Kidney epithelial cell (primary cell): ENCODE data around the gene SLBP. TPM values are rescaled to one million over a fixed set of nuclear protein-coding genes. Genes with fewer than 3 reads are reported as not detected.

ENCODE experiments used
- DNase-seq: peaks from one replicate; pipeline ENCODE4 v3.0.0-alpha.2; 2010; ENCODE audit warnings: low read depth
- H3K27me3 ChIP-seq: 2 replicates; pipeline ENCODE4 v1.6.0; 2011; ENCODE audit warnings: low read length; ENCODE audit not compliant: control insufficient read depth, insufficient read depth
- H3K36me3 ChIP-seq: 2 replicates; pipeline ENCODE4 v1.5.1; 2011; ENCODE audit warnings: low read length; ENCODE audit not compliant: control insufficient read depth, insufficient read depth
- H3K4me3 ChIP-seq: 2 replicates; pipeline ENCODE4 v1.5.1; 2011; ENCODE audit warnings: low read depth, mild to moderate bottlenecking, control low read depth, low read length
- total RNA-seq: library from RNA; depleted of rRNA; stranded (reverse); fragments of >200 nt; gene quantifications from 2 replicates; pipeline ENCODE4 v1.2.3, GENCODE V29; 2015
- TF ChIP-seq, protein P1 (sequence below): IDR thresholded peaks from 2 replicates; pipeline ENCODE4 v1.5.1; 2011; ENCODE audit warnings: mild to moderate bottlenecking, moderate library complexity, low read length, control low read depth, inconsistent platforms; ENCODE audit not compliant: insufficient read depth, poor library complexity, severe bottlenecking

The SLBP gene
- total RNA-seq, 1 donor from 2014 or later: 74.8 TPM

DNA sequence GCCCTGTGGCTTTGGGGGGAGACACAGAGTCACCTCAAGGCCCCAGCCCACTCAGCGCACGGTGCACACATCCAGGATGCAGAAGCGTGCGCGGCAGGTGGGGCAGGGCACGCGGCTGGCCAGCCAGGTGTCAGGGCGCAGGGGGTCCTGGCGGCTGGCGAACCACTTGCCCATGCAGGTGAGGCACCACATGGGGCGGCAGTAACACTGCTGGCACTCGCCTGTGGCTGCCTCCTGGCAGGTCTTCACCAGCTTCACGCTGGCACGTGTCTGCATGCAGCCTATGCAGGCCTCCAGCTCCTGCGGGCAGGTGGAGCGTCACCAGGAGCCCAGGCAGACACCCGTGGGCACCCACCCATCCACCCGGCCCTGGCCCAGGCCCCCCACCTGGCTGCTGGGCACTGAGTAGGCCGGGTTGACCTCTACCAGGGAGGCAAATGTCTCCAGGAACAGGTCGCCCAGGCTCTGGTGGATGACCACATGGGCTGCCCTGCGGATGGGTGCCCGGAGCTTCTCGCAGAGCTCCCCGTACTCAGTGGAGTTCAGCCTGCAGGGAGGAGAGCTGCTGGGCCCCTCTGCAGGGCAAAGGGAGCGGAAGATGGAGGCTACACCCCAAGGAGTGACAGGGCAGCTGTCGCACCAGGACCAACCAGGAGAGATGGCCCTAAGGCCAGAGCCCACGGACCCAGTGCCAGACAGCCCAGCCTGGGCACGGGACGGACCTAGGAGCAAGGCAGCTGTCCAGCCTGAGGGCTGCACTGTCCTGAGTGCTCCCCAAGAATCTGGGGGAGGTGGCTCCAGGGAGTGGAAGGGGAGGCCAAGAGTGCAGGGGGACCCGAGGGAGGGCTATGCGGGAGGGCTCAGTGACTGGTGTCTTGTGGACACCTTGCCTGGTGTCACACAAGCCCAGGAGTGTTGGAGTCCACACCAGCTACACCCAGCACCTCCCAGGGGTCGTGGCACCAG is 5.3 kb upstream of the SLBP start:
- Histone ChIP-seq H3K27me3 (no peaks in the 10 kb centered on the region), H3K4me3 (no peak overlapping the region), H3K36me3 (no peaks in the 10 kb centered on the region)
- DNase-seq: no peak
- TF ChIP-seq, protein P1, sequence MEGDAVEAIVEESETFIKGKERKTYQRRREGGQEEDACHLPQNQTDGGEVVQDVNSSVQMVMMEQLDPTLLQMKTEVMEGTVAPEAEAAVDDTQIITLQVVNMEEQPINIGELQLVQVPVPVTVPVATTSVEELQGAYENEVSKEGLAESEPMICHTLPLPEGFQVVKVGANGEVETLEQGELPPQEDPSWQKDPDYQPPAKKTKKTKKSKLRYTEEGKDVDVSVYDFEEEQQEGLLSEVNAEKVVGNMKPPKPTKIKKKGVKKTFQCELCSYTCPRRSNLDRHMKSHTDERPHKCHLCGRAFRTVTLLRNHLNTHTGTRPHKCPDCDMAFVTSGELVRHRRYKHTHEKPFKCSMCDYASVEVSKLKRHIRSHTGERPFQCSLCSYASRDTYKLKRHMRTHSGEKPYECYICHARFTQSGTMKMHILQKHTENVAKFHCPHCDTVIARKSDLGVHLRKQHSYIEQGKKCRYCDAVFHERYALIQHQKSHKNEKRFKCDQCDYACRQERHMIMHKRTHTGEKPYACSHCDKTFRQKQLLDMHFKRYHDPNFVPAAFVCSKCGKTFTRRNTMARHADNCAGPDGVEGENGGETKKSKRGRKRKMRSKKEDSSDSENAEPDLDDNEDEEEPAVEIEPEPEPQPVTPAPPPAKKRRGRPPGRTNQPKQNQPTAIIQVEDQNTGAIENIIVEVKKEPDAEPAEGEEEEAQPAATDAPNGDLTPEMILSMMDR: no peak

DNA sequence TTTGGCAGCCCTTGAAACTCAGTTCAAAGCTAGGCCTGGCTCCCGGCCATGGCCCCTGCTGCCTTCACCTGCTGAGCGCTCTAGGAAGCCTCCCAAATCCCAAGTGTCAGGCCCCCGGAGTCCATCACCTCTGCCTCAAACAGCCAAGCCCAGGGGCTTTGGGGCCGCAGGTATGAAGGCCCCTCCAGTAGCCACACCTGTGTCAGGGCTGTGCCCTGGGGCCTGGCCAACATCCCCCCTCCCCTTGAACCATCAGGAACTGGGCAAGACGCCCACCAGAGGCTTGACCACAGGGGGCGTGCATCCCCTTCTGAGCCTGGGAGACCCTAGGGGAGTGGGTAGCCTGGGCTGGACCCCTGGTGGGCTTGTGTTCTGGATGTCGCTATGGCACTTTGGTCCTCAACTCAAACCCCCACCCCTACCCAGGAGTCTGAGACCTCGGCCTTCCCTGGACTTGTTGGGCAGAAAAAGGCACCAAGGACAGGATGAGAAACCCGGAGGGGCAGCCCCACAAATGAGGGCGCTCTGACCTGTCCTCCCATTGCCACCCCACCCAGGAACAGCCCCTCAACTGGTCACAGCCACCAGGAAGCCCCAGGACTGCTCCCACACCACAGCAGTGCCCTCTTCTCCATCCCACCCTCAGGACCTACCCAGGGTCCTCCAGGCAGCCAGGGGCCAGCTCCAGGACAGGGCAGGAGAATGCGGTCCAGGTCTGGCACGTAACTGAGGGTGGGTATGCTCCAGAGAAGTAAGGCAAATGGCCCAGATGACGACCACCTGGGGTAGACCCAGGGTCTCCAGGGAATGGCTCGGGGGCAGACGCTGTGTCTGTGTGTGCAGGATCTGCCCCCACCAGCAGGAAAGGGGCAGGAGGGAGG is 4.2 kb upstream of the SLBP start:
- TF ChIP-seq, protein P1: no peak
- DNase-seq: no peak
- H3K4me3 ChIP-seq: no peak overlapping the region
- no peaks in the 10 kb centered on the region for H3K36me3 ChIP-seq
- H3K27me3 ChIP-seq: no peaks in the 10 kb centered on the region

DNA sequence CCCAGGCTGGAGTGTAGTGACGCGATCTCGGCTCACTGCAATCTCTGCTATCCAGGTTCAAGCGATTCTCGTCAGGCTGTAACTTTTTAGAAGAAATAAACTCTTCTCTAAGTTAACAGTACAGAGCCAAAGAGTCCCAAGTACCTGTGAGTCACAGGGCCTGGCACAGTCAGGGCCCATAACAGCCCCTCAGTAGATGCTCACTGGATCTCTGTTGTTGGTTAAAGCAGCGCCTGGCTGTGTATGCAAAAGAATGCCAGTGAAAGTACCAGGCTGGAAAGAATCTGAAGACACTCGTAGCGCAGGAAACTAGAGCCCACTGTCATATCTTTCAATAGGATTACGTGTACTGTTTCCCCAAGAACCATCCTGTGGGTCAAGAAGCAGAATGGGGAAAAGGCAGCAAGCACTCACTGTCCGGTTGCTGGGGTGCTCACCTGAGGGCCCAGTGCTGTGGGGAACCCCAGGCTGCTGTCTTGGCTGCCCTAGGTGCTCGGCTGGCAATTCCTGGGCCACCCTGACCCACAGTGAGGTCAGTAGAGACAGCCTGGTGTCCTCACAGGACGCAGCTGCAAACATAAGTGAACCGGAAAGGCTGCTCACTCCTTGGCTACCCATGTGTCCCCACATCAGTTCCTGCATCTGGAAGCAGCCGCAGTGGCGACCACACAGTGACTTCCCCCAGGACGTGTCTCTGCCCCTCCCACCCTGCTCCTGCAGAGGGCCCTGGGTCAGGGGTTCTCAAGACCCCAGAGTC is 3.1 kb upstream of the SLBP start:
- TF ChIP-seq, protein P1: no peak
- DNase-seq: no peak
- Histone ChIP-seq H3K4me3 (no peak overlapping the region), H3K27me3 (no peaks in the 10 kb centered on the region), H3K36me3 (no peaks in the 10 kb centered on the region)

DNA sequence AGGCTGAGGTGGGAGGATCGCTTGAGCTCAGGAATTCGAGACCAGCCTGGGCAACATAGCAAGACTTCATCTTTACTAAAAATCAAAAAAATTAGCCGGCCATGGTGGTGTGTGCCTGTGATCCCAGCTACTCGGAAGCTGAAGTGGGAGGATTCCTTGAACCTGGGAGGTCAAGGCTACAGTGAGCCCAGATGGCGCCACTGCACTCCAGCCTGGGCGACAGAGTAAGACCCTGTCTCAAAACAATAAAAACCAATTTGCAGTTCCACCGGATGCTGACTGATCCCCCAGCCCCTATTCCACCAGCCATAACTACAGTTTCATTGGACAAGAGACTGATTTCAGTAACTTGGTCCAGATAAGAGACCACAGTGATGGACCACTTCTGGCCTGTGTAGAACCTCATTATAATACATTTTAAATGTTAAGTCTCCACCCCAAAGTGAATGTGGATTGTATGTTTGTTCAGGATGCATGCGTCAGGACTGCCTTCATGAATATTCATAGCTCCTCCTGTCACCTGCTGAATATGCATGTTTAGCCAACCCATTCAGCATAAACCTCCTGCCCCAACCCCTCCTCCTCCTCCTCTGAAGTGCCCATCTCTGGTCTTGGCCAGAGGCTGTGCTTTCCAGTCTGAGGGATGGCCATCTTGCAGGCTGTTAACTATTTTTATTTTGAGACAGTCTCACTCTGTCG is 2.3 kb upstream of the SLBP start:
- Histone ChIP-seq H3K36me3 (no peaks in the 10 kb centered on the region), H3K27me3 (no peaks in the 10 kb centered on the region), H3K4me3 (no peak overlapping the region)
- TF ChIP-seq, protein P1: no peak
- no peak for DNase-seq
